ENCODE data around the gene MAP3K20. TPM values are rescaled to one million over a fixed set of nuclear protein-coding genes. Genes with fewer than 3 reads are reported as not detected.
A peak's percentile ranks its signal among the peaks of the same experiment; 100 is the strongest.
"Not testable (repeated sequence)": the region's sequence is repeated elsewhere in the genome, so short reads cannot be mapped to it uniquely, and the experiment has no call there.

Gene MAP3K20
- total RNA-seq, 1 experiment from 2014 or later = 25.2 TPM

DNA sequence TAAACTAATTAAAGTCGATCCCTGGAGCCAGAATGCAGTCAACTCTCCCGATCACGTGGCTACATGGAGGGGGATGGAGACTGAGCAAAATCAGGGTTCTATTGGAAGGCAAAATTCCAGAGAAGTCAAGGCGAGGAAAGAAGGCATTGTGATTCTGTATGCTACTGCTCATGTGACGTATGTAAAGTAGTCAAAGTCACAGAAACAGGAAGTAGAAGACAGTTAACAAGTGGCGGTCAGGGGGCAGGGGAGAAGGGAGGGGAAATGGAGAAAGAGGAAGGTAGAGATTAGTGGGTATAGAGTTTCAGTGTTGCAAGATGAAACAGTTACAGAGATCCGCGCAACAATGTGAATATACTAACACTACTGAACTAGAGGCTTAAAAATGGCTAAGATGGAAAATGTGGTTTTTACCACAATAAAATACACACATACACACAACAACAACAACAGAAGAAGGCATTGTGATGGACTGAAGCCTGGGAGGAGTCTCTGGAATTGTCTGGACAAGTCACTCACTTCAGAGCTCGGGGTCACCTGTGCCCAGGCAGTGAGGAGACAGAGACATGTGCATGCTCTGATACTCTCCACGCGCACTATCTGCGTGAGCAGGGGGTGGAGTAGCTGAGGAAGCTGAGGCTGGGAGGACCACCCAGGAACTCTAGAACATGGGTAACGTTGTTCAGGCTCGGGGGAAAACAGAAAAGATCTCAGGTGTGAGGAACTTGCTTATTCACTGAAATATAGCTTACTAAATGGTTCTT, 189.1 kb downstream of the MAP3K20 start:
- no peak for DNase-seq (ENCODE audit: low read depth)

DNA sequence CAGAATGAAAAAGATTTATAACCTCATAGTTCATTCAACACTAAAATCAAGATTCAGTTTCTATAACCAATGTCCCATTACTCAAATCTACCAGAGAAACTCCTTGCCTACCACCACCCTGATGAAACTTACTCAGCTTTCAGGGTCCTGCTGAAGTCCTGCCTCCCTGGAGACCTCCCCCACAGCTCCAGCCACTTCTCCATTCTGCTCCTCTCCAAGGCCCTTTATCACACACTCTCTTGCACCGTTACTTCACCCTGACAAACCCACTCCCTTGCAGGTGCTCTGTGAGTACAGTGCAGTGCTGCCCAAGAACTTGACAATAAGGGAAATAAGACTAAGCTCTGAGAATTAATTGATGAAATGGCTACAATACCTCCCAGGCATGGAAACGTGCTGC, 195.5 kb downstream of the MAP3K20 start:
- DNase-seq (ENCODE audit: low read depth) = no peak

DNA sequence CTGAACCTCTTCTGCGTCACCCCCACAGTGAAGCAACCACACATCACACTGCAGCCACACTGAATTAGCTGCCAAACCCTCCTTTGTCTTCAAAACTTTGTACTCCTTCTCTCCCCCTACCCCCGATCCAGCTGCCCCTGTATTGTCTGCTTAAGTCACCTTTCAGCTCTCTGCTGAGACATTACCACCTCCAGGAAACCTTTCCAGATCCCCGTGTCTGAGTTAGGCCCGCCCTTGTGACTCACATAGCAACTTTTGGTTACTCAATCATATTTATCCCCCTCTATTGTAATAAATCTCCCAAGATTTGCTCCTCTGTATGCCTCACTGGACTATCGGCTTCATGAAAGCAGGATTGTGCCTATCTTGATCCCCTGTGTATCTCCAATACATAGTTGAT, 196.2 kb downstream of the MAP3K20 start:
- DNase-seq (ENCODE audit: low read depth) = peak; percentile 47

DNA sequence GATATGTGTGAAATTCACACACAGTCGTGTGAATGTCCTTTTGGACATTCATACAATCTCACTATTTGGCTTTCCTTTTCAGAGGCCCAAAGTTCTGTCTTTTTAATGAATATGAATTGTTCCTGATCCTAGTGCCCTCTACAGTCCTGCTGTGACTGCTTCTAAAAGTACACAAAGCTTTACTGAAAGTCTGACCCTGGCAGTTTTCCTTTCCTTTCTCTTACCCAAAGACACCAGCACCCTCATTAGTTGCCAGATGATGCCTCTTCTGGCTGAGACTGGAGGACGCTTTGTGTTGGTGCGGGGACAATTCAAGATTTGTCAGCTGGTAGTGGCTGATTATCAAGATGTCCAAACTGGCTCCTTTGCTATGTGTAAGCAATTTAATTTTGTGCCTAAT, 197.2 kb downstream of the MAP3K20 start:
- DNase-seq (ENCODE audit: low read depth) = no peak

DNA sequence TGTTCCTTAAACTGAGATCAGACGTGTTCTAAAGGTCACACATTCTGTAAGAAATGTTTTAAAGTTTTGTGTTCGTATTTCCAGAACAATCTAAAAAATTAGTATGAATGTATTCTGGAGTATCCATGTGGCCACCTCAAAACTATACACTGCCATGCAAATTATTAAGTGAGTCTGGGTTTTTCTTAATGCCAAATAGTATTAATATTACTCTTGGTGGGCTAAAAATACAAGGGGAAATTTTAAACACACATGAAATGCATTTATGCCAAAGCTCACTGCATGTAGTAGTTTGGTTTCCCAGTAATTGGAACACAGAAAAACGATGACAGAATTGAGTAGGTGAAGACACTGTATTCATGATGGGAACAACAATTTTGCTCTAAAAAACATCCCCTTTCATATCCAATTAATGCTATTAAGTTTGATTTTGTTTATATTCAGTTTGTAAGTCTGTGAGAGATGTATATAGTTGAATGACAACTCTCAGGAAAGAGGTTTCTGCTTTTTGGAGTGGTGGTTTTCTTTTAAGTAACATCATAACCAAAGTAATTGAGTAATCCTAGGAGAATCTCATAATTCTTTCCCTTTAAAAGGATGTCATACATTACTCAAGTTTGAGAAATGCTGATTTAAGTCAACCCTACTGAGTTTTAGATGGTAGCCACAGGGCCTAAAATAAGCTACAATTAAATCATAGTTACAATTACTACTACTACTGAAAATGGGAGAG, 203.3 kb downstream of the MAP3K20 start:
- no peak for DNase-seq (ENCODE audit: low read depth)

DNA sequence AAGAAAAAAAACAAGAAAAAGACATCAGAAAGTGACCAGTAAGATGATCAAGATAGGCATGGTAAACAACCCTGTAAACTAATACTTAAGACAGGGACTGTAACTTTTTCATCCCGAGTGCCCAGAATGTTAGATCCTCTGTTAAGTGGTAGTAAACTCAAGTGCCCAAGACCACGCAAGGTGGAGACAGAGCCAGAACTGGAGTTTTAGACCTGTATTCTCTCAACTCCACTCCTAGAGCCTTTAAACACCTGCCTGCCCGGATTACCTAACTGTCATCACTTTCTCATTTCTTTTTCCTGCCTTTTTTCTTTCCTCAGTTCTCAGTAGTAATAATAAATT, 203.9 kb downstream of the MAP3K20 start:
- no peak for DNase-seq (ENCODE audit: low read depth)

DNA sequence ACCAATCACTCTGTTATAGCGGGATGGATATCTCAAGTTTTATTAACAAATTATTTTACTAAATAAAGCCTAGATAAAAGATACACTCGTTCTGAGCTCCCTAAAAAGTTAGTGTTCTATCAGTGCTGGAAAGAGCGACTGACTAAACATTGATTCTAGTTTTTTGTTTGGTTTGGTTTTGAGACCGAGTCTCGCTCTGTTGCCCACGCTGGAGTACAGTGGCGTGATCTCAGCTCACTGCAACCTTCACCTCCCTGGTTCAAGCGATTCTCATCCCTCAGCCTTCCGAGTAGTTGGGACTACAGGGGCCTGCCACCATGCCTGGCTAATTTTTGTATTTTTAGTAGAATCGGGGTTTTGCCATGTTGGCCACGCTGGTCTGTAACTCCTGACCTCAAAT, 205.2 kb downstream of the MAP3K20 start:
- DNase-seq (ENCODE audit: low read depth) = no peak

DNA sequence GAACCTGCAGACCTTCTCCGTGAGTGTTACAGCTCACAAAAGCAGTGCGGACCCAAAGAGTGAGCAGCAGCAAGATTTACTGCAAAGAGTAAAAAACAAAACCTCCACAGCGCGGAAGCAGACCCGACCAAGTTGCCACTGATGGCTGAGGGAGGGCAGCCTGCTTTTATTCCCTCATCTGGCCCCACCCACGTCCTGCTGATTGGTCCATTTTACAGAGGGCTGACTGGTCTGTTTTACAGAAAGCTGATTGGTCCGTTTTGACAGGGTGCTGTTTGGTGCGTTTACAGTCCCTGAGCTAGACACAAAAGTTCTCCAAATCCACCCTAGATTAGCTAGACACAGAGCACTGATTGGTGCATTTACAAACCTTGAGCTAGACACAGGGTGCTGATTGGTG, 206.3 kb downstream of the MAP3K20 start:
- not testable (repeated sequence) for DNase-seq (ENCODE audit: low read depth)

DNA sequence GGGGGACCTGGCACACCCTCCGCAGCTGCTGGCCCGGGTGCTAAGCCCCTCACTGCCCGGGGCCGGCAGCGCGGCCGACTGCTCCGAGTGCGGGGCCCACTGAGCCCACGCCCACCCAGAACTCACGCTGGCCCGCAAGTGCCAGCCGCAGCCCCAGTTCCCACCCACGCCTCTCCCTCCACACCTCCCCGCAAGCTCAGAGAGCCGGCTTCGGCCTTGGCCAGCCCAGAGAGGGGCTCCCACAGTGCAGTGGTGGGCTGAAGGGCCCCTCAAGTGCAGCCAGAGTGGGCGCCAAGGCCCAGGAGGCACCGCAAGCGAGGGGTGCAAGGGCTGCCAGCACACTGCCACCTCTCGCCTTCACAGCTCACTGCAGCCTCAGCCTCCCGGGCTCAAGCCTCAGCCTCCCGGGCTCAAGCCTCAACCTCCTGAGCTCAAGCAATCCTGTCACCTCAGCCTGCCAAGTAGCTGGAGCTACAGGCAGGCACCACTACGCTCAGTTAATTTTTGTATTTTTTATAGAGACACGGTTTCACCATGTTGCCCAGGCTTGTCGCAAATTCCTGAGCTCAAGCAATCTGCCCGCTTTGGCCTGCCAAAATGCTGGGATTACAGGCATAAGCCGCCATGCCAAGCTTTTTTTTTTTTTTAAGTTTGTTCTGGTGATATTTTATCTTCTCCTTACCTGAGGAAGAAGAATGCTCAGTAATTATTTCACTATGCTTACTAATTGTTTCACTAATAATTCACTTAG, 207.3 kb downstream of the MAP3K20 start:
- no peak for DNase-seq (ENCODE audit: low read depth)

DNA sequence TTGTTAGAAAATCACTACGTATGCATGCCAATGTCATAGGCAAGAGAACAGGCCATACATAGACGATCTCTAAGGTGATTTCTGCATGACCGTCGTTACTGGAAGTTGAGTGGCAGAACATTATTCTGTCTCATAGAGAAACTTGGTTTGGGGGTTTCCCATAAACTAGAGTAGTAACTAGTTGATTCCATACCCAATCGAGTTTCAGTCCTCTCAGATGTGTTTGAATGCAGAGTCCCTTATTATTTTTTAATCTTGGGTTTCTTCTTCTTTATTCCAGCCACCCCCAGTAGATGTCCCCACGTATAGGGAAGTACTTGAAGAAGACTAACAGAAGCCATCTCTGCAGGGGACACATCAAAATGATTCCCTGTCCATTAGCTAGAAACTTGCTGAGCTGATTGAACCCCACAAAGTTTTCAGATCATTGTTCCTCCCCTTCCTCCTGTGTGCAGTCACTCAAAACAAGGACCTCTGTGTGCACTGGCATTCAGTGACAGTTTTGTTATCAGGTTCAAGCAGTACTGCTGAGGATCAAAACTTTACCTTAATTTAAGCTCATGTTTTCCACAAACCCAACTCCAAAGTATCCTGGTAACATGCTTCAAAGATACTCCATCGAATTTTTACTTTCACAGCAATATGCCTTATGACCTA, 210.6 kb downstream of the MAP3K20 start:
- peak; percentile 10 for DNase-seq (ENCODE audit: low read depth)

DNA sequence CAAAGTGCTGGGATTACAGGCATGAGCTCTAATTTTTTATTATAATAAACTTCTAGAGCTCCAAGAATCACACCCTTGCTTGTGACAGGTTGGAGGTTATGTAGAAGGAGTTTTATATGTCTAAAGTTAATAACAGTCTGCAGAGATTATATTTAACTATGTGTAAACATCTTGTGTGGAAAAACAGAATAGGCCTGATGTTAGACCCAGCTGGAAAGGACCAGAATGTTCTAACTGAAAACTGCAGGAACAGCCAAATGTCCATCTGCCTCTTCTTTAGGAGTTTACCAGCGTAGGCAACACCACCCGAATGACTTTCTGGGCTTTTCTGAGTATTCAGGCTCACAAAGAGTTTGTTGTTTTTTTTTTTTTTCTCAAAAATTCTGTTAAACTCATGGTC, 211.9 kb downstream of the MAP3K20 start:
- DNase-seq (ENCODE audit: low read depth) = no peak

DNA sequence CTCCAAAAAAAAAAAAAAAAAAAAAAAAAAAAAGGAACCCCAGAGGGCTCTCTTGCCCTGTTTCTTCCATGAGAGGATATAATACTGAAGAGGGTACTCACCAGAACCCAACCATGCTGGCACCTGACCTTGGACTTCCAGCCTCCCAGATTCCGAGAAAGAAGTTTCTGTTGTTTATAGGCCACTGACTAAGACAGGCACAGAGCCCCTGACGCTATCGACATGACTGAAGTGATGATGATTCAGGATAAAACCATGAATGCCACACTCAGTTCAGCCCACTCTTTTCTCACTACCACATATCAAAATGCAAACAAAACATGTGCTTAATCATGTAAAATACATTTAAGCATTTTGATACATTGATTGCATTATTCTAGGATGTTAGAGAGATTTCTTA, 212.9 kb downstream of the MAP3K20 start:
- peak; percentile 54 for DNase-seq (ENCODE audit: low read depth)

DNA sequence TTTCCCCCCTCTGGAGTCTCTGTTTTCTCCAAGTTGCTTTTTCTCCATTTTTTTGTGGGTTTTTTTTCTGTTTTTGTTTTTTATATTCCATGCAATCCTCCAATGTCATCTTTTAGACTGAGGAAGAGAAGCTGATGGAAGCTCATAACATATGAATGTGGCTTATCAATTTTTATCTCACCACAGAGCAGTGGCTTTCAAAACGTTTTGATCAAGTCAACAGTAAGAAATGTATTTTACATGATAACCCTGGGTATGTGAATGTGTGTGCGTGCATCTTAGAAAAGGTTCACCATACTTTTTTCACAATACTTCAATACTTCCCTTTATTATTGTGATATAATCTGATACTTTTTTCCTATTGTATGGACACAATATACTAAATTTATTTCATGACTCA, 214.4 kb downstream of the MAP3K20 start:
- no peak for DNase-seq (ENCODE audit: low read depth)

DNA sequence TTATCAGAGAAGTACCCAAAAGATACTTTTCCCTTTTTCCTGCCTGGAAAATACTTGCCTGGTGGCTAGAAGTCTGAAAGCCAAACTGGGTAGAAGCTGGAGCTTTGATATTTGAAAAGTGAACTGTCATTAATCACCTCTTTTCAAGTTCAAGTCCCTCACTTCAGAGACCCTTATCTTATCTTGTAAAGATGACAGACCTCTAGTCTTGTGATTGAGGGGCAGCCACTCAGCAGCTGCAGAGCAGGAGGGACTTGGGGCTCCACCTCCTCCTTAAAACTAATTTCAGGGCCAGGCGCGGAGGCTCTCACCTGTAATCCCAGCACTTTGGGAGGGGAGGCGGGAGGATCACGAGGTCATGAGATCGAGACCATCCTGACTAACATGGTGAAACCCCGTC, 214.9 kb downstream of the MAP3K20 start:
- no peak for DNase-seq (ENCODE audit: low read depth)

DNA sequence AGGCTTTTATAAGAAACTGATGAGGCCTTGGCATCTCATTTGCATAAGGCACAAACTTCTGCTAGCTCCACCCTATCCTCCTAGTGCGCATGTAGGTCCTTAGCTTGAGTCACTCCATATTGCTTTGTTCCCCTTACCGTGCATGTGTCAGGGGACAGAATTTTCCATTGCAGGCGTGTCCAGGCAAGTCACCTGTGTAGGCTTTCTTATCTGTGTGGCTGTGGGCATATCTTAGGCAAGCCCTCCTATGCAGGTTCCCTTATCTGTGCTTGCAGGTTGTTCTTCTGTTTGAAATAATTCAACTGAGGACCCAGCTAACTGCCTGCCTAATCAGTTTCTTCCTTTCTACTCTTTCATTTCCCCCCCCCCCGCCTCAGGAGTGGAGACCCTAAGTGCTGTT, 215.8 kb downstream of the MAP3K20 start:
- no peak for DNase-seq (ENCODE audit: low read depth)

DNA sequence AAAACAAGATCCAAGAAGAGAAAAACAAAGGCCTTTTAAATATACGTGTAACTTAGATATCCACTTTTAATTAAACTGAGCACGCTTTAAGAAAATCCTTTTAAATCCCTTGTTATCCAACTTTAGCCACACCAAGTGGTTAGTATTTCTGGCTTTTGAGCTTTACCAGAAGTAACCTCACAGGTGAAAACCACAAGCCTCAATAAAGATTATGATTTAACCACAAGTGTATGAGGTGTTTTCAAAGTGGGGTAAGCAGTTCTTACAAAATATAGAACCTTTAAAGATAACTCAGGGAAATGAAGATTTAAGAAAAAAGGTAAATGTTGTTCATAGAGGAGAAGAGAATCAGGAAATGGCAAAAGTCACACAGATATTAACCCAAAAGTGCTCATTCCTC, 220.6 kb downstream of the MAP3K20 start:
- DNase-seq (ENCODE audit: low read depth) = no peak

DNA sequence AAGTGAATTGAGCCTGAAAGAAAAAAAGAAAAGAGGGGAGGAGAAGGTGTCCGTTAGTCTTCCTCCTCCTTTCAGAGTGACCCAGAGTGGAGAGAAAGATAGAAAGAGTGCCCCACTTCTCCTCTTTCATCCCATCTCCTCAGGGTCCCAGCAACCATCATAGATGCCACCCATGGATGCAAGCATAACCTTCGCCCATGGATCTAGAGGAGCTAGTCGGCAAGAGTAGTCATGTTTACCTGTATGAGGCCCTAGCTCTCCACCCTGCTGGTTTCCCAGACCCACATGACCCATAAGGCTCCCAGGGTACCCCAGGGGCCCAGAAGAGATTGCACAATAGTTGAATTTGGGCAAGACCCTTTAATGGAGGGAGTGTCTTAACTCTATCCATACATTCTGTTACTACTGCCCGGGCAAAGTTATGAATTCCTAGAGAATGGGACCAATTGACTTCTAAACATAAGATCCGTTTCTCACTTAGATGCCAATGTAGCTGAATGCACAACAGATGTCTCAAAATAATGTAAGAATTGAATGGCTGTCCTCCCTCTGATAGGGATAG, 223.0 kb downstream of the MAP3K20 start:
- DNase-seq (ENCODE audit: low read depth) = no peak

DNA sequence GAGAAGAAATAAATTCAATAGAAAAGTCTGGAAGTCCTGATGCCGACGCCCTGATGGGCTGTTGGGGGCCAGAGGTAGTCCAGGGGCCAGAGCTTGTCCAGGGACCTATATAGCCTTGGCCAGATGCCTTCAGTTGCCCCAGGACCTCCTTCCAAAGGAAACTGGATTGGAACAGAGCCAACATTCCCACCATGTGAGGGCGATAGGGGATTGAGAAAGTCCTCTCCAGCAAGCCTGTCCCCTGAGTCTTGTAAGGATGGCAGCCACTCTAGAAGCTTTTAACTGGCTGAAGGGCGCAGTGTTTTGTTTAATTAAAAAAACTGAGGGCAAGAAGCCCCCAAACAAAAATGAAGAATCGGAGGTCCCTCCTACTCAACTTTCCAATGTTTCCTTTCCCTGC, 224.1 kb downstream of the MAP3K20 start:
- DNase-seq (ENCODE audit: low read depth) = peak; percentile 3

DNA sequence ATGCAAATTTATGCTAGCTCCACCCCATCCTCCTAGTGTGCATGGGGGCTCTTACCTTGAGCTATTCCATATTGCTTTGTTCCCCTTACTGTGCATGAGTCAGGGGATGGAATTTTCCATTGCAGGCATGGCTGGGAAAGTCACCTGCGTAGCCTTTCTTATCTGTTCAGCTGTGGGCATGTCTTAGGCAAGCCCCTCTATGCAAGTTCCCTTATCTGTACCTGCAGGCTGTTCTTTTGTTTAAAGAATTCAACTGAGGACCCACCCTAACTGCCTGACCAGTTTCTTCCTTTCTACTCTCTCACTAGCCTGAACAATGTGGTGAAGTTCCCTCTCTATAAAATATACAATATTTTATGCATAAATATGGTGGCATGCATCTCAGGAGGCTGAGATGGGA, 224.8 kb downstream of the MAP3K20 start:
- no peak for DNase-seq (ENCODE audit: low read depth)

DNA sequence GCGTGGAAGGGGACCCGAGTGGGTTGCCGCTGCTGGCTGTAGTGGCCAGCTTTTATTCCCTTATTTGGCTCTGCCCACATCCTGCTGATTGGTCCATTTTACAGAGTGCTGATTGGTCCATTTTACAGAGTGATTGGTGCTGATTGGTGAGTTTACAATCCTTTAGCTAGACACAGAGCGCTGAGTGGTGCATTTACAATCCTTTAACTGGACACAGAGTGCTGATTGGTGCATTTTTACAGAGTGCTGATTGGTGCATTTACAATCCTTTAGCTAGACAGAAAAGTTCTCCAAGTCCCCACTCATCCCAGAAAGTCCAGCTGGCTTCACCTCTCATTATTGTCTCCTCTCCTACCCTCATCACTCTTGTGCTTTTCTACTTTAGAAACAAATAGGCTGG, 225.9 kb downstream of the MAP3K20 start:
- not testable (repeated sequence) for DNase-seq (ENCODE audit: low read depth)

DNA sequence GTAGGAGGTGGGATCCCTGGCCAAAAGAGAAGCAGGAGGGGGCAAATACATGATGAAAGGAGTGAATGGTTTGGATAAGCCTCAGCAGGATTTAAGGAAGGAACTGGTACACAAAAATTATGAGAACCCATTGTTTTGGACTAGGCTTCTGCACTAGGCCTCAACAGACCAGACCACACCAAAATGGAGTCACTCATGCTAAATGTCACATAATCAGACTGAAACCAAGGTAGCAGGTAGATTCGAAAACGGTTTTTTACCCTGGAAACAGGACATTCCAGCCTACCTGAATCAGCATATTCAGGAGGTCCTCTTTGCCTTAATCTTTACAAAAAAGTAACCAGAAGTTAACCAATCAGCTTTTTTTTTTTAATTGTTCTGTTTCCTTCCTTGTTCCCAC, 229.7 kb downstream of the MAP3K20 start:
- no peak for DNase-seq (ENCODE audit: low read depth)

DNA sequence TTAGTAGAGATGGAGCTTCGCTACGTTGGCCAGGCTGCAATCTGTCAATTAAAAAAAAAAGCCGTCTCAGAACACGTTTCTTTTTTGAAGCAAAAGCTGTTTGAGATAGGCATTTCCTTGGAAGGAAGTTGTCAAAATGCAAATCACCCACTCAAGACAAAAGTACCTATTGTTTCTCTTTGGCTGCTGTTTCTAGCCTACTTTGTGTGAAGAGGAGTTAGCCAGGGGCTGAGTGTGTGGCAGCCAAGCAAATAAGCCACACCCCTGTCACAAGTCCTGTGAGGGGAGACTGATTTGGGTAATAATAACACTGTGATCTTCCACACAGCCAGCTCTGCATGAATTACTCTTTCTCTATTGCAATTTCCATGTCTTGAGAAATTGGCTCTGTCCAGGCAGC, 231.6 kb downstream of the MAP3K20 start:
- DNase-seq (ENCODE audit: low read depth) = peak; percentile 48

Data from HT1080 (cell line).